SK-N-MC (cell line): Measurements from ENCODE around the gene LCE3A.
"Not testable (repeated sequence)": the region's sequence is repeated elsewhere in the genome, so short reads cannot be mapped to it uniquely, and the experiment has no call there.

Experiments used
- DNase-seq: peaks from one replicate; pipeline ENCODE4 v3.0.0-alpha.2; 2011; ENCODE audit warnings: low read depth, low spot score
- H3K27ac ChIP-seq: fragments of 200-600 bp; sonication (generic); 2 replicates; pipeline ENCODE4 v1.5.1; 2016; ENCODE audit warnings: mixed run types
- H3K36me3 ChIP-seq: fragments of 200-600 bp; sonication (generic); 2 replicates; pipeline ENCODE4 v1.6.1; 2017; ENCODE audit warnings: antibody characterized with exemption, low read length, mixed read lengths; ENCODE audit not compliant: insufficient read depth
- H3K4me3 ChIP-seq: fragments of 200-600 bp; sonication (generic); 2 replicates; pipeline ENCODE4 v1.5.1; 2016
- H3K9ac ChIP-seq: fragments of 200-600 bp; sonication (generic); 2 replicates; pipeline ENCODE4 v1.8.0; 2017; ENCODE audit warnings: mixed run types, mixed read lengths; ENCODE audit not compliant: insufficient read length
- H3K9me3 ChIP-seq: fragments of 200-600 bp; sonication (generic); 2 replicates; pipeline ENCODE4 v1.6.1; 2017; ENCODE audit warnings: low read depth, mild to moderate bottlenecking, antibody characterized with exemption, low read length, moderate library complexity, mixed read lengths
- EZH2 ChIP-seq: fragments of 200-600 bp; sonication (generic); IDR thresholded peaks from one replicate; pipeline ENCODE4 v1.6.1; 2017; ENCODE audit warnings: antibody characterized with exemption
- FOXP2 ChIP-seq: optimal IDR thresholded peaks from 2 replicates; pipeline ENCODE3; 2011; ENCODE audit warnings: mild to moderate bottlenecking, moderate library complexity; ENCODE audit not compliant: insufficient read depth; ENCODE audit errors: extremely low read length, control extremely low read depth
- POLR2AphosphoS5 ChIP-seq: IDR thresholded peaks from 2 replicates; pipeline ENCODE4 v1.6.1; 2012; ENCODE audit warnings: mild to moderate bottlenecking, low read depth, low read length, borderline replicate concordance

Gene LCE3A, protein sequence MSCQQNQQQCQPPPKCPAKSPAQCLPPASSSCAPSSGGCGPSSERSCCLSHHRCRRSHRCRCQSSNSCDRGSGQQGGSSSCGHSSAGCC

DNA sequence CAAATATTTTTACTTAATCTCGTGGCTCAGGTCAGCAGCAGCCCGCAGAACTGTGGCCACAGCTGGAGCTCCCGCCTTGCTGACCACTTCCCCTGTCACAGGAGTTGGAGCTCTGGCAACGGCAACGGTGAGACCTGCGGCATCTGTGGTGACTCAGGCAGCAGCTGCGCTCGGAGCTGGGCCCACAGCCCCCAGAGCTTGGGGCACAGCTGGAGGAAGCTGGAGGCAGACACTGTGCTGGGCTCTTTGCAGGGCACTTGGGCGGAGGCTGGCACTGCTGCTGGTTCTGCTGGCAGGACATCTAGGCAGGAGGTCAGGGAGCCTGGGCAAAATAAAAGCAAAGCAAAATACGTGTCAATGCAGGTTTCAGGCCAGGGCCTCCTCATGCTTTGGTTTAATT is at the start of gene LCE3A:
Gene LCE3A (minus strand): TSS at position 301 of the 400 bp plus-strand sequence. CDS start 0 bp downstream, at position 301.
- Histone ChIP-seq H3K27ac (no peak within 1 kb of the TSS), H3K9ac (no peak within 1 kb of the TSS), H3K36me3 (no peaks in the 10 kb centered on the region), H3K9me3 (no peaks in the 10 kb centered on the region), H3K4me3 (no peak within 1 kb of the TSS)
- TF ChIP-seq POLR2AphosphoS5: no peak
- TF ChIP-seq EZH2: no peak
- no peak for TF ChIP-seq FOXP2
- DNase-seq: no peak

DNA sequence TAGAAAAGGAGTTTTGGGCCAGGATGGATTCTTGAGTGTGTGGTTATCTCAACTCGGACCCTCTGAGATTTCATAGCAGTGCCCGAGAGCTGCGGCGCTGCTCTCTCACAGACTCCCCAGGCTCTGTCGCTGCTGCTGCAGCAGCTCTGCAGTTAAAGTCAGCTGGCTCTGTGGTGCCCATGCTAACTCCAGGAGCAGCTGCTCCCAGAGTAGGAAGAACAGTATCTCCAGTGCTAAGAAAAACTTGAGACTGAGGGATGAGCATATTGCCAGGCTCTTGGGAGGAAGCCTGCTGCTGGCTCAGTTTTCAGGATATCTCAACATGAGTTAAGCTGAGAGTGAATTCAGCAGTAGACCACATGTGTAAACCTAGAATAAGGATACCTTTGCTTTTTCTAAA is 44.7 kb upstream of the LCE3A start:
- DNase-seq: no peak
- Histone ChIP-seq H3K9ac (no peak overlapping the region), H3K36me3 (no peaks in the 10 kb centered on the region), H3K4me3 (no peak overlapping the region), H3K27ac (no peak overlapping the region), H3K9me3 (no peaks in the 10 kb centered on the region)
- TF ChIP-seq POLR2AphosphoS5 (no peak), FOXP2 (no peak)

DNA sequence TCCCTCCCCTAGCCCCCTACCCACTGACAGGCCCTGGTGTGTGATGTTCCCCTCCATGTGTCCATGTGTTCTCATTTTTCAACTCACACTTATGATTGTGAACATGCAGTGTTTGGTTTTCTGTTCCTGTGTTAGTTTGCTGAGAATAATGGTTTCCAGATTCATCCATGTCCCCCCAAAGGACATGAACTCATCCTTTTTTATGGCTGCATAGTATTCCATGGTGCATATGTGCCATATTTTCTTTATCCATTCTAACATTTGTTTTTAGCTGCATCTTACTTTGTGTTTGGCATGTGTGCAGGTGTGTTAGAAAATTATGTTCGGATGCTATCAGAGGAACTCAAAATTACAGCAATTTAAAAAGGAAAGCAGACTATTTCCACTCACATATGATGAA is 43.3 kb upstream of the LCE3A start:
- not testable (repeated sequence) for H3K9me3 ChIP-seq

DNA sequence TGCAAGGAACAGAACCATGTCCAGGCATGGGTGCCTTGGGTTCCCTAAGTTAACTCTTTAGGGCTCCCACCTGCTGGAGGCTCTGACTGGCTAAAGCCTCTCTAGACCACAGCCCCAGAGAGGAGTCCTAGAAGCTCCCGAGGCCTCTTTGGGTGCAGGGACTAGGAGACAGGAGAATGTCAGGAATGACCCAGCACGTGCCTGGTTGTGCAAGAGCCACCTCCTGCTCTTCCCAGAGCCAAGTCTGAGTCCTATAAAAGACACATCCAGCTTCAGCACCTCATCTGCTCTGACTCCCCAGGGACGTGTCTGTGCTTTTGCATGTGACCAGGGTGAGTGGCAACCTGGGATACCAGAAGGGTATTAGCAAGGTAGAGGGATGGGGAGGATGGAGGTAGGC is 40.2 kb upstream of the LCE3A start, which contains the start of gene LCE2D:
Gene LCE2D (plus strand): TSS at position 283 of the 400 bp plus-strand sequence. CDS start 726 bp downstream, outside the sequence.
- Histone ChIP-seq H3K4me3 (no peak within 1 kb of the TSS), H3K27ac (no peak within 1 kb of the TSS), H3K9me3 (no peaks in the 10 kb centered on the region), H3K36me3 (no peaks in the 10 kb centered on the region), H3K9ac (no peak within 1 kb of the TSS)
- TF ChIP-seq FOXP2 (no peak), POLR2AphosphoS5 (no peak), EZH2 (no peak)
- no peak for DNase-seq

More for the DNA sequence above, 43.3 kb upstream of the LCE3A start:
- not testable (repeated sequence) for H3K9ac ChIP-seq, H3K36me3 ChIP-seq, H3K4me3 ChIP-seq, DNase-seq, H3K27ac ChIP-seq

DNA sequence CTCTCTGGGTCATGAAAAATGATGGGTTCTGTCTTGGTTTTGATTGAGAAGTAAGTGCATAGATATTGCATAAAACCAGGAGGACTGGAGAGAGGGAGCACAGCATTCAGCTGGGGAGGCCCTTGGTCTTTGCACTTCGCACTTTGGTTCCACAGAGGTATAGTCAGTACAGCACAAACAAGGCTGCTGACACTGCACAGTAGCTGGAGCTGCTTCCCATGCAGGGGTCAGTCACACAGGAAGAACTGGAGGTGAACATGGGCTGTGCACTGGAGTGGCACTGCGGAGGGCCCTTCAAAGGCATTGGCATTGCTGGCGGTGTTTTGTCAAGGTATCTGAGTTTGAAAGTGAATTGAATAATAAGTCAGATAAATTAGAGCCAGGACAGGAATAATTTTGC is 35.7 kb upstream of the LCE3A start:
- H3K9ac ChIP-seq: no peak overlapping the region
- TF ChIP-seq FOXP2 (no peak), POLR2AphosphoS5 (no peak), EZH2 (no peak)
- no peak overlapping the region for H3K4me3 ChIP-seq
- H3K9me3 ChIP-seq: no peaks in the 10 kb centered on the region
- H3K36me3 ChIP-seq: no peaks in the 10 kb centered on the region
- DNase-seq: no peak
- no peak overlapping the region for H3K27ac ChIP-seq

DNA sequence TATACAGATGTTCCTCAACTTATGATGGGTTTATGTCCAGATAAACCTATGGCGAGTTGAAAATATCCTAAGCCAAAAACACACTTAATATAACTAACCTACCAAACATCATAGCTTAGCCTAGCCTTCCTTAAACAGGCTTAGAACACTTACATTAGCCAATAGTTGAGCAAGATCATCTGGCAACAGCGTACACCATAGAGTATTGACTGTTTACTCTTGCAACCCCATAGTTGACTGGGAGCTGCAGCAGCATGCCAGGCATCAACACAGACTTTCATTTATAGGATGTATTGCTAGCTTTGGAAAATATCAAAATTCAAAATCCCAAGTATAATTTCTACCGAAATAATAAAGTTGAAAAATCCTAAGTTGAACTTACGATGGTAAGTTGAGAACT is 34.8 kb upstream of the LCE3A start:
- H3K9me3 ChIP-seq: no peaks in the 10 kb centered on the region
- H3K36me3 ChIP-seq: no peaks in the 10 kb centered on the region
- H3K4me3 ChIP-seq: no peak overlapping the region
- no peak for DNase-seq
- TF ChIP-seq POLR2AphosphoS5 (no peak), EZH2 (no peak)
- no peak overlapping the region for H3K9ac ChIP-seq
- no peak overlapping the region for H3K27ac ChIP-seq

DNA sequence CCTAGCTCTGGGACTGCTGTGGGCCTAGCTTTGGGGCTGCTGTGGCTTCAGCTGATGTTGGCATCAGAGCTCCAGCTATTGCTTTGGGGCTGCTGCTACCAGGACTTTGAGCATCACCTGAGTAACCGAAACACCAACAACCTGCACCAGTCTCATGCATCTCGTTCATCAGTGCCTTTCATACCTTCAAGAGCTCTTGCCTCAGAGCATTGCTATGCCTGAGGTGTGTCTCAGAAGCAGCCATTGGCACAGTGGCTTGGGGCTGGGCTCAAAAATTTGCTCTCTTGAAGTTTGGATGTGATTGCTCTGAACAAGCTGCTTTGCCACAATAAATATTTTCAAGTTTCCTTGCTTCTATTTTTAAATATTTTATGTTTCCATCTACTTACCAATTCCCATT is 33.6 kb upstream of the LCE3A start:
- H3K9ac ChIP-seq: no peak overlapping the region
- no peak for DNase-seq
- no peaks in the 10 kb centered on the region for H3K9me3 ChIP-seq
- H3K27ac ChIP-seq: no peak overlapping the region
- no peaks in the 10 kb centered on the region for H3K36me3 ChIP-seq
- no peak overlapping the region for H3K4me3 ChIP-seq
- TF ChIP-seq FOXP2 (no peak), EZH2 (no peak), POLR2AphosphoS5 (no peak)

DNA sequence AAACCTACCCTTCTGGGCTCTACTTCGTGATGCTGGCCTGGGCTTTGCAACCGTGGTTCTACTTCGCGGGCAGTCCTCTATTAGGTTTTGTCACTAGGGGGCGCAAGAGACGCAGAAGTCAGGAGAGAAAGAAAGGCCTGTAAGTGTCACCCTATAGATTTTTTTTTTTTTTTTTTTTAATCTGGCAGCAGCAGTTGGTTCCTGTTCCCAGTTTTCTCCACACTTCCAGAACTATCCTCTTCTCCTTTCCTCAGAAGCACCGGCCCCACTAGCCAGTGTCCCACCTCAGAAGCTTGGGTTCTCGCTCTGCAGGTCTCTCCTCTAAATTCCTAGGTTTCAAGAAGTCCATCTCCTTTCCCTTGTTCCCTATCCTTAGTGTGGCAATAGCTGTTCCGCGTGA is 31.2 kb upstream of the LCE3A start:
- TF ChIP-seq EZH2 (no peak), FOXP2 (no peak), POLR2AphosphoS5 (no peak)
- Histone ChIP-seq H3K36me3 (no peaks in the 10 kb centered on the region), H3K9me3 (no peaks in the 10 kb centered on the region), H3K27ac (no peak overlapping the region), H3K9ac (no peak overlapping the region), H3K4me3 (no peak overlapping the region)
- DNase-seq: no peak

DNA sequence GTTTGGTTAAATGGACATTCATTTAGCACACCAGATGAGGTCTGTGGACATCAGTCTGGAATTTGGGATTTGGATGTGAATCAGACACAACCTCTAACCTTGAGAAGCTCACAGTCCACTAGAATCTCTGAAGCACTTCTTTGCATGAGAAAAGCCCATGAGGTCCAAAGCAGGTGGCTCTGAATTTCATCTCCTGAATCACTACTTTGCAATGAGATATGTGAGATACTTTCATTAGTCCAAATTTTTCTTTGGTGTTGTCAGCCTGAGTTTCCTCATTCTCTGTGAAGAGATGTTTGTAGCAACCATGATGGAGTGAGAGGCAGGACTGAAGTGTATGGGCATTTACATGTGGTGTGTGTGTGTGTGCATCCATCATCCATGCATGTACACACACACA is 23.8 kb upstream of the LCE3A start:
- no peak for DNase-seq
- Histone ChIP-seq H3K27ac (no peak overlapping the region), H3K9me3 (no peaks in the 10 kb centered on the region), H3K36me3 (no peaks in the 10 kb centered on the region), H3K9ac (no peak overlapping the region), H3K4me3 (no peak overlapping the region)
- no peak for TF ChIP-seq EZH2
- no peak for TF ChIP-seq FOXP2
- TF ChIP-seq POLR2AphosphoS5: no peak

DNA sequence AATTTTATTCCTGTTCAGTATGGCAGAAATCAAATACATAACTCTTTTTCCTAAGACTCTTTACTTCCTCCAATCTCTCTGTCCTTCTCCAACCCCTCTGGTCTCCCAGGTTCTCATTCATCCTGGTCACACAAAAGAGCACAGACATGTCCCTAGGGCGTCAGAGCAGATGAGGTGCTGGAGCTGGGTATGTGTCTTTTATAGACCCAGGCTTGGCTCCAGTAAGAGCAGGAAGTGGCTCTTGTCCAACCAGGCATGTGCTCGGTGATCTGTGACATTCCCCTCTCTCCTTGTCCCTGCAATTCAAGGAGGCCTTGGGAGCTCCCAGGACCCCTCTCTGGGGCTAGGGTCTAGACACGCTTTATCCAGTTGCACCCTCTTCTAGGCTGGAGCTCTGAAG is 22.2 kb upstream of the LCE3A start:
- H3K9ac ChIP-seq: no peak overlapping the region
- H3K27ac ChIP-seq: no peak overlapping the region
- H3K9me3 ChIP-seq: no peaks in the 10 kb centered on the region
- H3K4me3 ChIP-seq: no peak overlapping the region
- no peaks in the 10 kb centered on the region for H3K36me3 ChIP-seq
- no peak for DNase-seq
- TF ChIP-seq FOXP2 (no peak), EZH2 (no peak), POLR2AphosphoS5 (no peak)
